ENCODE data around the gene DVL1. TPM values are rescaled to one million over a fixed set of nuclear protein-coding genes. Genes with fewer than 3 reads are reported as not detected.

The DVL1 gene
- total and polyA plus RNA-seq, 2 of the 13 experiments (the other 11 are each of a cell fraction or from before 2014, with no cell fraction given), result 30.8 to 60.4 TPM

- TF ChIP-seq, protein P1, sequence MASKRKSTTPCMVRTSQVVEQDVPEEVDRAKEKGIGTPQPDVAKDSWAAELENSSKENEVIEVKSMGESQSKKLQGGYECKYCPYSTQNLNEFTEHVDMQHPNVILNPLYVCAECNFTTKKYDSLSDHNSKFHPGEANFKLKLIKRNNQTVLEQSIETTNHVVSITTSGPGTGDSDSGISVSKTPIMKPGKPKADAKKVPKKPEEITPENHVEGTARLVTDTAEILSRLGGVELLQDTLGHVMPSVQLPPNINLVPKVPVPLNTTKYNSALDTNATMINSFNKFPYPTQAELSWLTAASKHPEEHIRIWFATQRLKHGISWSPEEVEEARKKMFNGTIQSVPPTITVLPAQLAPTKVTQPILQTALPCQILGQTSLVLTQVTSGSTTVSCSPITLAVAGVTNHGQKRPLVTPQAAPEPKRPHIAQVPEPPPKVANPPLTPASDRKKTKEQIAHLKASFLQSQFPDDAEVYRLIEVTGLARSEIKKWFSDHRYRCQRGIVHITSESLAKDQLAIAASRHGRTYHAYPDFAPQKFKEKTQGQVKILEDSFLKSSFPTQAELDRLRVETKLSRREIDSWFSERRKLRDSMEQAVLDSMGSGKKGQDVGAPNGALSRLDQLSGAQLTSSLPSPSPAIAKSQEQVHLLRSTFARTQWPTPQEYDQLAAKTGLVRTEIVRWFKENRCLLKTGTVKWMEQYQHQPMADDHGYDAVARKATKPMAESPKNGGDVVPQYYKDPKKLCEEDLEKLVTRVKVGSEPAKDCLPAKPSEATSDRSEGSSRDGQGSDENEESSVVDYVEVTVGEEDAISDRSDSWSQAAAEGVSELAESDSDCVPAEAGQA (IDR thresholded peaks at IDR 0.05; ENCODE audit: low read depth), result no peak
- TF ChIP-seq, protein P1 (CRISPR knock-in tag; IDR thresholded peaks at IDR 0.05; ENCODE audit: borderline replicate concordance), result no peak
- TF ChIP-seq ZBTB46 (CRISPR knock-in tag; IDR thresholded peaks at IDR 0.05; ENCODE audit: borderline replicate concordance) (no peak), EED (CRISPR knock-in tag; IDR thresholded peaks at IDR 0.05) (no peak), RBM39 (IDR thresholded peaks at IDR 0.05; ENCODE audit: low read depth, low read length, poor library complexity, severe bottlenecking) (no peak), GPN1 (CRISPR knock-in tag; IDR thresholded peaks at IDR 0.05; ENCODE audit: borderline replicate concordance) (no peak), ARID3A (IDR thresholded peaks at IDR 0.05; ENCODE audit: low read depth, low read length) (no peak), FOXC1 (CRISPR knock-in tag; IDR thresholded peaks at IDR 0.05; ENCODE audit: borderline replicate concordance) (no peak), HNF4A (CRISPR knock-in tag; IDR thresholded peaks at IDR 0.05) (no peak), SMARCC2 (IDR thresholded peaks at IDR 0.05) (no peak), SCMH1 (CRISPR knock-in tag; IDR thresholded peaks at IDR 0.05; ENCODE audit: borderline replicate concordance) (no peak)
- TF ChIP-seq, protein P2, sequence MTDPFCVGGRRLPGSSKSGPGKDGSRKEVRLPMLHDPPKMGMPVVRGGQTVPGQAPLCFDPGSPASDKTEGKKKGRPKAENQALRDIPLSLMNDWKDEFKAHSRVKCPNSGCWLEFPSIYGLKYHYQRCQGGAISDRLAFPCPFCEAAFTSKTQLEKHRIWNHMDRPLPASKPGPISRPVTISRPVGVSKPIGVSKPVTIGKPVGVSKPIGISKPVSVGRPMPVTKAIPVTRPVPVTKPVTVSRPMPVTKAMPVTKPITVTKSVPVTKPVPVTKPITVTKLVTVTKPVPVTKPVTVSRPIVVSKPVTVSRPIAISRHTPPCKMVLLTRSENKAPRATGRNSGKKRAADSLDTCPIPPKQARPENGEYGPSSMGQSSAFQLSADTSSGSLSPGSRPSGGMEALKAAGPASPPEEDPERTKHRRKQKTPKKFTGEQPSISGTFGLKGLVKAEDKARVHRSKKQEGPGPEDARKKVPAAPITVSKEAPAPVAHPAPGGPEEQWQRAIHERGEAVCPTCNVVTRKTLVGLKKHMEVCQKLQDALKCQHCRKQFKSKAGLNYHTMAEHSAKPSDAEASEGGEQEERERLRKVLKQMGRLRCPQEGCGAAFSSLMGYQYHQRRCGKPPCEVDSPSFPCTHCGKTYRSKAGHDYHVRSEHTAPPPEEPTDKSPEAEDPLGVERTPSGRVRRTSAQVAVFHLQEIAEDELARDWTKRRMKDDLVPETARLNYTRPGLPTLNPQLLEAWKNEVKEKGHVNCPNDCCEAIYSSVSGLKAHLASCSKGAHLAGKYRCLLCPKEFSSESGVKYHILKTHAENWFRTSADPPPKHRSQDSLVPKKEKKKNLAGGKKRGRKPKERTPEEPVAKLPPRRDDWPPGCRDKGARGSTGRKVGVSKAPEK (CRISPR knock-in tag; IDR thresholded peaks at IDR 0.05; ENCODE audit: borderline replicate concordance), result no peak
- TF ChIP-seq, protein P3, sequence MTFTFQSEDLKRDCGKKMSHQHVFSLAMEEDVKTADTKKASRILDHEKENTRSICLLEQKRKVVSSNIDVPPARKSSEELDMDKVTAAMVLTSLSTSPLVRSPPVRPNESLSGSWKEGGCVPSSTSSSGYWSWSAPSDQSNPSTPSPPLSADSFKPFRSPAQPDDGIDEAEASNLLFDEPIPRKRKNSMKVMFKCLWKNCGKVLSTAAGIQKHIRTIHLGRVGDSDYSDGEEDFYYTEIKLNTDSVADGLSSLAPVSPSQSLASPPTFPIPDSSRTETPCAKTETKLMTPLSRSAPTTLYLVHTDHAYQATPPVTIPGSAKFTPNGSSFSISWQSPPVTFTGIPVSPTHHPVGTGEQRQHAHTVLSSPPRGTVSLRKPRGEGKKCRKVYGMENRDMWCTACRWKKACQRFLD (CRISPR knock-in tag; IDR thresholded peaks at IDR 0.05; ENCODE audit: borderline replicate concordance), result no peak
Measured at GRCh38 chr1:1371746-1372711, 22.8 kb upstream of the DVL1 start (continued).

Measured in HepG2 (cell line).